Caco-2 (cell line): ENCODE measurements around the gene RIOK2. TPM values are rescaled to one million over a fixed set of nuclear protein-coding genes. Genes with fewer than 3 reads are reported as not detected.

ENCODE experiments used
- BruUV-seq: library from RNA; stranded (reverse); fragments of 400-500 nt; replicated peaks from 2 replicates; lab custom pipeline; 2021; lab: Mats Ljungman, UMichigan
- CTCF ChIA-PET: fragments of 300-600 bp; sonication (Branson Sonifier 250); formaldehyde crosslinking; loops from one replicate; lab custom pipeline; 2022; ENCODE audit warnings: antibody characterized with exemption; lab: Charles Lee
- POLR2A ChIA-PET: fragments of 300-600 bp; sonication (Branson Sonifier 250); formaldehyde crosslinking; loops from one replicate; lab custom pipeline; 2022; ENCODE audit warnings: antibody characterized with exemption; lab: Charles Lee
- DNase-seq, 2 experiments: peaks; one replicate each; pipeline versions ENCODE4 v3.0.0 to v3.0.0-alpha.2; 2020 to 2022
- H3K27me3 ChIP-seq: replicated peaks from 2 replicates; pipeline ENCODE4 v1.6.0; 2011; ENCODE audit warnings: low read length; ENCODE audit not compliant: control insufficient read depth, insufficient read depth
- H3K36me3 ChIP-seq: 2 replicates; pipeline ENCODE4 v1.5.1; 2011; ENCODE audit warnings: low read length; ENCODE audit not compliant: control insufficient read depth, insufficient read depth
- H3K4me1 ChIP-seq: fragments of 250-450 bp; sonication (Bioruptor Pico); 2 replicates; pipeline ENCODE4 v1.5.1; 2020; ENCODE audit warnings: mild to moderate bottlenecking
- H3K4me3 ChIP-seq: 2 replicates; pipeline ENCODE4 v1.5.1; 2011; ENCODE audit warnings: low read depth, mild to moderate bottlenecking, control low read depth, low read length
- H3K9me3 ChIP-seq: fragments of 250-450 bp; sonication (Bioruptor Pico); 2 replicates; pipeline ENCODE4 v1.5.1; 2020; ENCODE audit warnings: mild to moderate bottlenecking, moderate library complexity
- H3K27ac Mint-ChIP-seq: one replicate; pipeline ENCODE4 v1.8.0; 2022; ENCODE audit warnings: mixed read lengths; ENCODE audit not compliant: unreplicated experiment
- H3K27me3 Mint-ChIP-seq: one replicate; pipeline ENCODE4 v1.8.0; 2022; ENCODE audit warnings: mixed read lengths; ENCODE audit not compliant: insufficient read depth, unreplicated experiment
- H3K36me3 Mint-ChIP-seq: one replicate; pipeline ENCODE4 v1.8.0; 2022; ENCODE audit warnings: mild to moderate bottlenecking, mixed read lengths; ENCODE audit not compliant: insufficient read depth, unreplicated experiment
- H3K4me1 Mint-ChIP-seq: one replicate; pipeline ENCODE4 v1.8.0; 2022; ENCODE audit warnings: low read depth, mixed read lengths; ENCODE audit not compliant: unreplicated experiment
- H3K4me3 Mint-ChIP-seq: one replicate; pipeline ENCODE4 v1.8.0; 2022; ENCODE audit warnings: mild to moderate bottlenecking, moderate library complexity, mixed read lengths; ENCODE audit not compliant: unreplicated experiment
- H3K9me3 Mint-ChIP-seq: one replicate; pipeline ENCODE4 v1.8.0; 2022; ENCODE audit warnings: mixed read lengths; ENCODE audit not compliant: unreplicated experiment
- intact Hi-C: fragments of 100-400 bp; cut with micrococcal nuclease; formaldehyde crosslinking; loops from one replicate; pipeline ENCODE4 v1.10.0; 2022; ENCODE audit not compliant: unreplicated experiment
- total RNA-seq: library from RNA; stranded (reverse); gene quantifications from 2 replicates; pipeline ENCODE4 v1.2.3, GENCODE V29; 2022
- TF ChIP-seq, protein P1 (sequence below), 2 experiments: fragments of 200-600 bp in 1 of 2; IDR thresholded peaks; 1 replicate in 1 of 2; 2 replicates in 1 of 2; pipeline versions ENCODE4 v1.5.1 to v1.8.0; 2011 to 2022; ENCODE audit warnings: antibody characterized with exemption in 1 of 2, control low read depth in 1 of 2, inconsistent platforms in 1 of 2, low read depth in 1 of 2, low read length in 1 of 2, mild to moderate bottlenecking in 1 of 2, moderate library complexity in 1 of 2; ENCODE audit not compliant: insufficient read depth in 1 of 2, severe bottlenecking in 1 of 2, unreplicated experiment in 1 of 2

Gene RIOK2
- total RNA-seq, 1 experiment from 2014 or later, result 36.3 TPM

DNA sequence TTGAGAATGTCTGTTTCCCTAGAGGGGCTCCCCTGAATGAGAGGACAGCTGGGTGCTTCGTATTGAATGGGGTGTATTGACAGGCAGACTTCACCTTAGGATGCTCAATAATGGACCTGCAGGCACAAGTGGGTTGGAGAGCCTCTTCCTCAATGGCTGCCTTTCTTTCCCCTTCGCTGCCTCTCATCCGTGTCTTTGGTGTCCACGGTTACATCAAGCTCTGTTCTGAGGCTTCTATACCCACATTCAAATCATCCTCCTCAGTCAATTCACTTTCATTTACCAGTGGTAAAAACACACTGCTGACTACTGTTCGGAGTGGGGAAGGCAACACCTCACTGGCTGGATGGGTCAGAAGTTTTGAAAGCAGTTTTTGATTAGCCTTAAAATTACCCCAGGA lies 61.2 kb downstream of the RIOK2 start:
- Histone ChIP-seq H3K4me3 (no peak overlapping the region), H3K36me3 (no peaks in the 10 kb centered on the region), H3K9me3 (no peaks in the 10 kb centered on the region), H3K27me3 (no peaks in the 10 kb centered on the region), H3K4me1 (0 out of 2 replicates have a peak, but pooled peaks cover 5% of the 10 kb centered on the region)
- ChIA-PET POLR2A (no interaction called here), CTCF (no interaction called here)
- H3K27me3 Mint-ChIP-seq, result no peaks in the 10 kb centered on the region
- intact Hi-C loops, result no loop called here
- H3K4me3 Mint-ChIP-seq, result no peak overlapping the region
- no peak for DNase-seq
- H3K4me1 Mint-ChIP-seq, result no peaks in the 10 kb centered on the region
- no peak overlapping the region for H3K27ac Mint-ChIP-seq
- no peaks in the 10 kb centered on the region for H3K36me3 Mint-ChIP-seq
- TF ChIP-seq, protein P1, sequence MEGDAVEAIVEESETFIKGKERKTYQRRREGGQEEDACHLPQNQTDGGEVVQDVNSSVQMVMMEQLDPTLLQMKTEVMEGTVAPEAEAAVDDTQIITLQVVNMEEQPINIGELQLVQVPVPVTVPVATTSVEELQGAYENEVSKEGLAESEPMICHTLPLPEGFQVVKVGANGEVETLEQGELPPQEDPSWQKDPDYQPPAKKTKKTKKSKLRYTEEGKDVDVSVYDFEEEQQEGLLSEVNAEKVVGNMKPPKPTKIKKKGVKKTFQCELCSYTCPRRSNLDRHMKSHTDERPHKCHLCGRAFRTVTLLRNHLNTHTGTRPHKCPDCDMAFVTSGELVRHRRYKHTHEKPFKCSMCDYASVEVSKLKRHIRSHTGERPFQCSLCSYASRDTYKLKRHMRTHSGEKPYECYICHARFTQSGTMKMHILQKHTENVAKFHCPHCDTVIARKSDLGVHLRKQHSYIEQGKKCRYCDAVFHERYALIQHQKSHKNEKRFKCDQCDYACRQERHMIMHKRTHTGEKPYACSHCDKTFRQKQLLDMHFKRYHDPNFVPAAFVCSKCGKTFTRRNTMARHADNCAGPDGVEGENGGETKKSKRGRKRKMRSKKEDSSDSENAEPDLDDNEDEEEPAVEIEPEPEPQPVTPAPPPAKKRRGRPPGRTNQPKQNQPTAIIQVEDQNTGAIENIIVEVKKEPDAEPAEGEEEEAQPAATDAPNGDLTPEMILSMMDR (IDR thresholded peaks at IDR 0.05; ENCODE audit: insufficient read depth in 1 of 2, low read depth in 1 of 2, low read length in 1 of 2, severe bottlenecking in 1 of 2, unreplicated experiment in 1 of 2), result no peak
- BruUV-seq, result no TSS peak
- no peaks in the 10 kb centered on the region for H3K9me3 Mint-ChIP-seq

DNA sequence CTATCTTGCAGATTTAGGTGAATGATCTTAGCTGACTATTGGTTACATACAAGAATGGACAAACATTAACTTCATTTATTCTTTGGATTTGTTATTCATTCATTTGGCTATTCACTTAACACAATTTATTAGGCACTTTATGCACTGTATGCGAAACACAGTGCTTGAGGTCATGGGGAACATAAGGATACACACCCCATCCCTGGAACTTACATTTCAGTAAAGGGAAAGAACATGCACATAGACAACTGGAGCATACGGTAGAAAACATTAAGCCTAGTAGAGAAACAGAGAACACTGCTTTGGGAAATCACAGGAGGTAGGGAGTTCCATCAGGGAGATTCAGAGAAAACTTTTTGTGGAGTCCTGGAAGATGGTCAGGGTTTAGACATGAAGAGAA lies 62.9 kb downstream of the RIOK2 start:
- no peak overlapping the region for H3K27ac Mint-ChIP-seq
- no TSS peak for BruUV-seq
- no peak overlapping the region for H3K4me3 Mint-ChIP-seq
- no peak for DNase-seq
- Histone ChIP-seq H3K4me1 (0 out of 2 replicates have a peak, but pooled peaks cover 5% of the 10 kb centered on the region), H3K9me3 (no peaks in the 10 kb centered on the region), H3K36me3 (no peaks in the 10 kb centered on the region), H3K4me3 (no peak overlapping the region), H3K27me3 (no peaks in the 10 kb centered on the region)
- H3K4me1 Mint-ChIP-seq, result no peaks in the 10 kb centered on the region
- ChIA-PET POLR2A (no interaction called here), CTCF (no interaction called here)
- H3K27me3 Mint-ChIP-seq, result no peaks in the 10 kb centered on the region
- intact Hi-C loops, result no loop called here
- no peaks in the 10 kb centered on the region for H3K36me3 Mint-ChIP-seq
- H3K9me3 Mint-ChIP-seq, result no peaks in the 10 kb centered on the region
- TF ChIP-seq, protein P1 (IDR thresholded peaks at IDR 0.05; ENCODE audit: insufficient read depth in 1 of 2, low read depth in 1 of 2, low read length in 1 of 2, severe bottlenecking in 1 of 2, unreplicated experiment in 1 of 2), result no peak

DNA sequence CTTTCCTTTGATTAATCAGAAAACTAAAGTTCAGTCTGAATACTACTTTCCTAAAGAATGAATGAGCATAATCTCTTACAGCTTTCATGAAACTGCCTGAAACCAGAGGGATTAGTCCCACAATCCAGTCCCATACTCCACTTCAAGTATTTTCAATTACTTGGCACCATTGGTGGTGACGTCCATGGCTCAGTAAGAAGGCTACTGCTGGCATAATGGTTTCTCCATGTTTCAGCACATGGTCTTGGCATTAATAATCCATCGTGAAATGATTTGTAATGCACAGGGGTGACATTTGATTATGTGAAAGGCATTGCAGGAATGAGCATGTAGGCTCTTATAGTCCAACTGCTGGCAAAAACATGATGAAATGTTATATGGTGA lies 64.0 kb downstream of the RIOK2 start:
- Histone ChIP-seq H3K4me1 (no peaks in the 10 kb centered on the region), H3K9me3 (no peaks in the 10 kb centered on the region), H3K27me3 (no peaks in the 10 kb centered on the region), H3K36me3 (no peaks in the 10 kb centered on the region), H3K4me3 (no peak overlapping the region)
- Mint-ChIP-seq H3K36me3 (no peaks in the 10 kb centered on the region), H3K27ac (no peak overlapping the region), H3K4me1 (no peaks in the 10 kb centered on the region), H3K27me3 (no peaks in the 10 kb centered on the region), H3K4me3 (no peak overlapping the region), H3K9me3 (peaks cover 7% of the 10 kb centered on the region)
- no TSS peak for BruUV-seq
- intact Hi-C loops, result no loop called here
- ChIA-PET POLR2A (no interaction called here), CTCF (no interaction called here)
- DNase-seq, result no peak
- TF ChIP-seq, protein P1 (IDR thresholded peaks at IDR 0.05; ENCODE audit: insufficient read depth in 1 of 2, low read depth in 1 of 2, low read length in 1 of 2, severe bottlenecking in 1 of 2, unreplicated experiment in 1 of 2), result no peak
